GM23338 (cell line): Measurements from ENCODE around the gene TRIM15. TPM values are rescaled to one million over a fixed set of nuclear protein-coding genes. Genes with fewer than 3 reads are reported as not detected.

Experiments used
- ATAC-seq: fragments of 200-7000 bp; cut with Tn5 transposase; 3 replicates; pipeline ENCODE4 v1.9.1; 2020
- DNase-seq: peaks from one replicate; pipeline ENCODE4 v3.0.0-alpha.2; 2015; ENCODE audit warnings: low spot score
- H2AFZ ChIP-seq: fragments of 200-600 bp; sonication (generic); 2 replicates; pipeline ENCODE4 v1.8.0; 2016; ENCODE audit warnings: antibody characterized with exemption, mild to moderate bottlenecking, moderate library complexity
- H3F3A ChIP-seq: fragments of 200-600 bp; sonication (generic); replicated peaks from 2 replicates; pipeline ENCODE4 v1.8.0; 2017; ENCODE audit warnings: antibody characterized with exemption, mixed run types, low read depth
- H3K27ac ChIP-seq: fragments of 200-600 bp; sonication (generic); 2 replicates; pipeline ENCODE4 v1.6.1; 2016; ENCODE audit warnings: low read depth
- H3K27me3 ChIP-seq: fragments of 200-600 bp; sonication (generic); 2 replicates; pipeline ENCODE4 v1.8.0; 2016; ENCODE audit warnings: mild to moderate bottlenecking, mixed run types, moderate library complexity; ENCODE audit not compliant: insufficient read depth
- H3K36me3 ChIP-seq: fragments of 200-600 bp; sonication (generic); 2 replicates; pipeline ENCODE4 v1.8.0; 2016; ENCODE audit warnings: mild to moderate bottlenecking; ENCODE audit not compliant: insufficient read depth
- H3K4me1 ChIP-seq: fragments of 200-600 bp; sonication (generic); 2 replicates; pipeline ENCODE4 v1.8.0; 2016; ENCODE audit warnings: mild to moderate bottlenecking, moderate library complexity; ENCODE audit not compliant: insufficient read depth
- H3K4me2 ChIP-seq: fragments of 200-600 bp; sonication (generic); 2 replicates; pipeline ENCODE4 v1.7.1; 2017; ENCODE audit warnings: mixed run types
- H3K4me3 ChIP-seq: fragments of 200-600 bp; sonication (generic); 2 replicates; pipeline ENCODE4 v1.6.1; 2016; ENCODE audit warnings: mixed run types
- H3K79me2 ChIP-seq: fragments of 200-600 bp; sonication (generic); replicated peaks from 2 replicates; pipeline ENCODE4 v1.8.0; 2017; ENCODE audit warnings: mild to moderate bottlenecking; ENCODE audit not compliant: insufficient read depth
- H3K9me2 ChIP-seq: fragments of 200-600 bp; sonication (generic); 2 replicates; pipeline ENCODE4 v1.8.0; 2017; ENCODE audit not compliant: insufficient read depth
- H4K20me1 ChIP-seq: fragments of 200-600 bp; sonication (generic); replicated peaks from 2 replicates; pipeline ENCODE4 v1.8.0; 2017; ENCODE audit warnings: mild to moderate bottlenecking; ENCODE audit not compliant: insufficient read depth
- H3K27ac Mint-ChIP-seq: 2 replicates; pipeline ENCODE4 v1.8.0; 2020; ENCODE audit warnings: inconsistent platforms, mild to moderate bottlenecking, moderate library complexity, mixed read lengths
- H3K27me3 Mint-ChIP-seq: 3 replicates; pipeline ENCODE4 v1.8.0; 2022; ENCODE audit warnings: low read depth, mild to moderate bottlenecking, moderate library complexity, mixed read lengths, inconsistent platforms; ENCODE audit not compliant: insufficient read depth, poor library complexity
- H3K36me3 Mint-ChIP-seq: 3 replicates; pipeline ENCODE4 v1.8.0; 2021; ENCODE audit warnings: low read depth, mild to moderate bottlenecking, inconsistent platforms, moderate library complexity, mixed read lengths
- H3K4me1 Mint-ChIP-seq: 3 replicates; pipeline ENCODE4 v1.8.0; 2020; ENCODE audit warnings: mild to moderate bottlenecking, inconsistent platforms, mixed read lengths
- H3K4me3 Mint-ChIP-seq: 3 replicates; pipeline ENCODE4 v1.8.0; 2021; ENCODE audit warnings: moderate library complexity, mild to moderate bottlenecking, inconsistent platforms, mixed read lengths
- H3K9me3 Mint-ChIP-seq: 3 replicates; pipeline ENCODE4 v1.8.0; 2020; ENCODE audit warnings: moderate library complexity, mild to moderate bottlenecking, inconsistent platforms, mixed read lengths
- CREB1 ChIP-seq: fragments of 250-450 bp; sonication (Bioruptor Pico); IDR thresholded peaks from 2 replicates; pipeline ENCODE4 v1.5.0; 2020; ENCODE audit warnings: low read depth, mild to moderate bottlenecking, moderate library complexity
- EZH2 ChIP-seq: fragments of 200-600 bp; sonication (generic); IDR thresholded peaks from one replicate; pipeline ENCODE4 v1.8.0; 2017; ENCODE audit warnings: antibody characterized with exemption, mild to moderate bottlenecking, low read depth; ENCODE audit not compliant: unreplicated experiment
- EZH2phosphoT487 ChIP-seq: fragments of 200-600 bp; sonication (generic); IDR thresholded peaks from one replicate; pipeline ENCODE4 v1.8.1; 2018; ENCODE audit warnings: antibody characterized with exemption; ENCODE audit not compliant: unreplicated experiment
- JUNB ChIP-seq: IDR thresholded peaks from one replicate; pipeline ENCODE4 v1.6.1; 2016; ENCODE audit warnings: antibody characterized with exemption; ENCODE audit not compliant: unreplicated experiment
- NANOG ChIP-seq: IDR thresholded peaks from 2 replicates; pipeline ENCODE4 v1.6.1; 2016; ENCODE audit warnings: antibody characterized with exemption, borderline replicate concordance
- POLR2AphosphoS5 ChIP-seq: IDR thresholded peaks from 2 replicates; pipeline ENCODE4 v1.6.1; 2016; ENCODE audit warnings: antibody characterized with exemption, low read depth
- STAT1 ChIP-seq: IDR thresholded peaks from one replicate; pipeline ENCODE4 v1.6.1; 2016; ENCODE audit warnings: antibody characterized with exemption; ENCODE audit not compliant: unreplicated experiment
- ZNF114 ChIP-seq: fragments of 250-450 bp; sonication (Bioruptor Pico); IDR thresholded peaks from 2 replicates; pipeline ENCODE4 v1.5.0; 2020; ENCODE audit warnings: mild to moderate bottlenecking, moderate library complexity
- ZNF331 ChIP-seq: fragments of 250-450 bp; sonication (Bioruptor Pico); IDR thresholded peaks from 2 replicates; pipeline ENCODE4 v1.5.0; 2020; ENCODE audit warnings: low read depth, mild to moderate bottlenecking, moderate library complexity
- polyA plus RNA-seq: library from polyadenylated mRNA; unstranded; fragments of >200 nt; fragmentation: Nextera tagmentation; extraction: Ambion mirVana; gene quantifications from 2 replicates; pipeline ENCODE4 v1.2.1, GENCODE V29; 2016
- total RNA-seq: library from RNA; depleted of rRNA; stranded (reverse); fragments of >200 nt; shearing (Covaris generic); gene quantifications from 2 replicates; pipeline ENCODE4 v1.2.3, GENCODE V29; 2014
- TF ChIP-seq, protein P1 (sequence below), 2 experiments: fragments of 200-600 bp in 1 of 2; sonication (generic) in 1 of 2; conservative IDR thresholded peaks; 2 replicates each; pipeline versions ENCODE4 v1.5.1 to v1.6.1; 2016 to 2017; ENCODE audit warnings: antibody characterized with exemption in 2 of 2, low read depth in 2 of 2, mild to moderate bottlenecking in 2 of 2, moderate library complexity in 1 of 2
- TF ChIP-seq, protein P2 (sequence below): fragments of 250-450 bp; sonication (Bioruptor Pico); IDR thresholded peaks from 2 replicates; pipeline ENCODE4 v1.5.0; 2020; ENCODE audit warnings: mild to moderate bottlenecking, moderate library complexity
- TF ChIP-seq, protein P3 (sequence below): IDR thresholded peaks from 2 replicates; pipeline ENCODE4 v1.6.1; 2016; ENCODE audit warnings: antibody characterized with exemption
- TF ChIP-seq, protein P4 (sequence below): IDR thresholded peaks from one replicate; pipeline ENCODE4 v1.6.1; 2018; ENCODE audit warnings: antibody characterized with exemption; ENCODE audit not compliant: unreplicated experiment

TRIM15 gene
- total and polyA plus RNA-seq, 2 experiments from 2014 or later: 0.21 to 1.0 TPM

GRCh38 chr6:30151580-30151979, 11.8 kb upstream of the TRIM15 start:
- no peak for DNase-seq
- TF ChIP-seq, protein P1, sequence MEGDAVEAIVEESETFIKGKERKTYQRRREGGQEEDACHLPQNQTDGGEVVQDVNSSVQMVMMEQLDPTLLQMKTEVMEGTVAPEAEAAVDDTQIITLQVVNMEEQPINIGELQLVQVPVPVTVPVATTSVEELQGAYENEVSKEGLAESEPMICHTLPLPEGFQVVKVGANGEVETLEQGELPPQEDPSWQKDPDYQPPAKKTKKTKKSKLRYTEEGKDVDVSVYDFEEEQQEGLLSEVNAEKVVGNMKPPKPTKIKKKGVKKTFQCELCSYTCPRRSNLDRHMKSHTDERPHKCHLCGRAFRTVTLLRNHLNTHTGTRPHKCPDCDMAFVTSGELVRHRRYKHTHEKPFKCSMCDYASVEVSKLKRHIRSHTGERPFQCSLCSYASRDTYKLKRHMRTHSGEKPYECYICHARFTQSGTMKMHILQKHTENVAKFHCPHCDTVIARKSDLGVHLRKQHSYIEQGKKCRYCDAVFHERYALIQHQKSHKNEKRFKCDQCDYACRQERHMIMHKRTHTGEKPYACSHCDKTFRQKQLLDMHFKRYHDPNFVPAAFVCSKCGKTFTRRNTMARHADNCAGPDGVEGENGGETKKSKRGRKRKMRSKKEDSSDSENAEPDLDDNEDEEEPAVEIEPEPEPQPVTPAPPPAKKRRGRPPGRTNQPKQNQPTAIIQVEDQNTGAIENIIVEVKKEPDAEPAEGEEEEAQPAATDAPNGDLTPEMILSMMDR (conservative IDR thresholded peaks at IDR 0.05; ENCODE audit: low read depth in 2 of 2): no peak
- TF ChIP-seq NANOG (no peak), EZH2phosphoT487 (no peak), CREB1 (no peak), EZH2 (no peak), STAT1 (no peak), JUNB (no peak), POLR2AphosphoS5 (no peak), ZNF114 (CRISPR knock-in tag) (no peak), ZNF331 (CRISPR knock-in tag) (no peak)
- TF ChIP-seq, protein P2, sequence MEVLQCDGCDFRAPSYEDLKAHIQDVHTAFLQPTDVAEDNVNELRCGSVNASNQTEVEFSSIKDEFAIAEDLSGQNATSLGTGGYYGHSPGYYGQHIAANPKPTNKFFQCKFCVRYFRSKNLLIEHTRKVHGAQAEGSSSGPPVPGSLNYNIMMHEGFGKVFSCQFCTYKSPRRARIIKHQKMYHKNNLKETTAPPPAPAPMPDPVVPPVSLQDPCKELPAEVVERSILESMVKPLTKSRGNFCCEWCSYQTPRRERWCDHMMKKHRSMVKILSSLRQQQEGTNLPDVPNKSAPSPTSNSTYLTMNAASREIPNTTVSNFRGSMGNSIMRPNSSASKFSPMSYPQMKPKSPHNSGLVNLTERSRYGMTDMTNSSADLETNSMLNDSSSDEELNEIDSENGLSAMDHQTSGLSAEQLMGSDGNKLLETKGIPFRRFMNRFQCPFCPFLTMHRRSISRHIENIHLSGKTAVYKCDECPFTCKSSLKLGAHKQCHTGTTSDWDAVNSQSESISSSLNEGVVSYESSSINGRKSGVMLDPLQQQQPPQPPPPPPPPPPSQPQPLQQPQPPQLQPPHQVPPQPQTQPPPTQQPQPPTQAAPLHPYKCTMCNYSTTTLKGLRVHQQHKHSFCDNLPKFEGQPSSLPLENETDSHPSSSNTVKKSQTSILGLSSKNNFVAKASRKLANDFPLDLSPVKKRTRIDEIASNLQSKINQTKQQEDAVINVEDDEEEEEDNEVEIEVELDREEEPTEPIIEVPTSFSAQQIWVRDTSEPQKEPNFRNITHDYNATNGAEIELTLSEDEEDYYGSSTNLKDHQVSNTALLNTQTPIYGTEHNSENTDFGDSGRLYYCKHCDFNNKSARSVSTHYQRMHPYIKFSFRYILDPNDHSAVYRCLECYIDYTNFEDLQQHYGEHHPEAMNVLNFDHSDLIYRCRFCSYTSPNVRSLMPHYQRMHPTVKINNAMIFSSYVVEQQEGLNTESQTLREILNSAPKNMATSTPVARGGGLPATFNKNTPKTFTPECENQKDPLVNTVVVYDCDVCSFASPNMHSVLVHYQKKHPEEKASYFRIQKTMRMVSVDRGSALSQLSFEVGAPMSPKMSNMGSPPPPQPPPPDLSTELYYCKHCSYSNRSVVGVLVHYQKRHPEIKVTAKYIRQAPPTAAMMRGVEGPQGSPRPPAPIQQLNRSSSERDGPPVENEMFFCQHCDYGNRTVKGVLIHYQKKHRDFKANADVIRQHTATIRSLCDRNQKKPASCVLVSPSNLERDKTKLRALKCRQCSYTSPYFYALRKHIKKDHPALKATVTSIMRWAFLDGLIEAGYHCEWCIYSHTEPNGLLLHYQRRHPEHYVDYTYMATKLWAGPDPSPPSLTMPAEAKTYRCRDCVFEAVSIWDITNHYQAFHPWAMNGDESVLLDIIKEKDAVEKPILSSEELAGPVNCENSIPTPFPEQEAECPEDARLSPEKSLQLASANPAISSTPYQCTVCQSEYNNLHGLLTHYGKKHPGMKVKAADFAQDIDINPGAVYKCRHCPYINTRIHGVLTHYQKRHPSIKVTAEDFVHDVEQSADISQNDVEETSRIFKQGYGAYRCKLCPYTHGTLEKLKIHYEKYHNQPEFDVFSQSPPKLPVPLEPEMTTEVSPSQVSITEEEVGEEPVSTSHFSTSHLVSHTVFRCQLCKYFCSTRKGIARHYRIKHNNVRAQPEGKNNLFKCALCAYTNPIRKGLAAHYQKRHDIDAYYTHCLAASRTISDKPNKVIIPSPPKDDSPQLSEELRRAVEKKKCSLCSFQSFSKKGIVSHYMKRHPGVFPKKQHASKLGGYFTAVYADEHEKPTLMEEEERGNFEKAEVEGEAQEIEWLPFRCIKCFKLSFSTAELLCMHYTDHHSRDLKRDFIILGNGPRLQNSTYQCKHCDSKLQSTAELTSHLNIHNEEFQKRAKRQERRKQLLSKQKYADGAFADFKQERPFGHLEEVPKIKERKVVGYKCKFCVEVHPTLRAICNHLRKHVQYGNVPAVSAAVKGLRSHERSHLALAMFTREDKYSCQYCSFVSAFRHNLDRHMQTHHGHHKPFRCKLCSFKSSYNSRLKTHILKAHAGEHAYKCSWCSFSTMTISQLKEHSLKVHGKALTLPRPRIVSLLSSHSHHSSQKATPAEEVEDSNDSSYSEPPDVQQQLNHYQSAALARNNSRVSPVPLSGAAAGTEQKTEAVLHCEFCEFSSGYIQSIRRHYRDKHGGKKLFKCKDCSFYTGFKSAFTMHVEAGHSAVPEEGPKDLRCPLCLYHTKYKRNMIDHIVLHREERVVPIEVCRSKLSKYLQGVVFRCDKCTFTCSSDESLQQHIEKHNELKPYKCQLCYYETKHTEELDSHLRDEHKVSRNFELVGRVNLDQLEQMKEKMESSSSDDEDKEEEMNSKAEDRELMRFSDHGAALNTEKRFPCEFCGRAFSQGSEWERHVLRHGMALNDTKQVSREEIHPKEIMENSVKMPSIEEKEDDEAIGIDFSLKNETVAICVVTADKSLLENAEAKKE (CRISPR knock-in tag): no peak
- TF ChIP-seq, protein P3, sequence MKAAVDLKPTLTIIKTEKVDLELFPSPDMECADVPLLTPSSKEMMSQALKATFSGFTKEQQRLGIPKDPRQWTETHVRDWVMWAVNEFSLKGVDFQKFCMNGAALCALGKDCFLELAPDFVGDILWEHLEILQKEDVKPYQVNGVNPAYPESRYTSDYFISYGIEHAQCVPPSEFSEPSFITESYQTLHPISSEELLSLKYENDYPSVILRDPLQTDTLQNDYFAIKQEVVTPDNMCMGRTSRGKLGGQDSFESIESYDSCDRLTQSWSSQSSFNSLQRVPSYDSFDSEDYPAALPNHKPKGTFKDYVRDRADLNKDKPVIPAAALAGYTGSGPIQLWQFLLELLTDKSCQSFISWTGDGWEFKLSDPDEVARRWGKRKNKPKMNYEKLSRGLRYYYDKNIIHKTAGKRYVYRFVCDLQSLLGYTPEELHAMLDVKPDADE: no peak
- TF ChIP-seq, protein P4, sequence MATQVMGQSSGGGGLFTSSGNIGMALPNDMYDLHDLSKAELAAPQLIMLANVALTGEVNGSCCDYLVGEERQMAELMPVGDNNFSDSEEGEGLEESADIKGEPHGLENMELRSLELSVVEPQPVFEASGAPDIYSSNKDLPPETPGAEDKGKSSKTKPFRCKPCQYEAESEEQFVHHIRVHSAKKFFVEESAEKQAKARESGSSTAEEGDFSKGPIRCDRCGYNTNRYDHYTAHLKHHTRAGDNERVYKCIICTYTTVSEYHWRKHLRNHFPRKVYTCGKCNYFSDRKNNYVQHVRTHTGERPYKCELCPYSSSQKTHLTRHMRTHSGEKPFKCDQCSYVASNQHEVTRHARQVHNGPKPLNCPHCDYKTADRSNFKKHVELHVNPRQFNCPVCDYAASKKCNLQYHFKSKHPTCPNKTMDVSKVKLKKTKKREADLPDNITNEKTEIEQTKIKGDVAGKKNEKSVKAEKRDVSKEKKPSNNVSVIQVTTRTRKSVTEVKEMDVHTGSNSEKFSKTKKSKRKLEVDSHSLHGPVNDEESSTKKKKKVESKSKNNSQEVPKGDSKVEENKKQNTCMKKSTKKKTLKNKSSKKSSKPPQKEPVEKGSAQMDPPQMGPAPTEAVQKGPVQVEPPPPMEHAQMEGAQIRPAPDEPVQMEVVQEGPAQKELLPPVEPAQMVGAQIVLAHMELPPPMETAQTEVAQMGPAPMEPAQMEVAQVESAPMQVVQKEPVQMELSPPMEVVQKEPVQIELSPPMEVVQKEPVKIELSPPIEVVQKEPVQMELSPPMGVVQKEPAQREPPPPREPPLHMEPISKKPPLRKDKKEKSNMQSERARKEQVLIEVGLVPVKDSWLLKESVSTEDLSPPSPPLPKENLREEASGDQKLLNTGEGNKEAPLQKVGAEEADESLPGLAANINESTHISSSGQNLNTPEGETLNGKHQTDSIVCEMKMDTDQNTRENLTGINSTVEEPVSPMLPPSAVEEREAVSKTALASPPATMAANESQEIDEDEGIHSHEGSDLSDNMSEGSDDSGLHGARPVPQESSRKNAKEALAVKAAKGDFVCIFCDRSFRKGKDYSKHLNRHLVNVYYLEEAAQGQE: no peak
- no peaks in the 10 kb centered on the region for H4K20me1 ChIP-seq
- H3K9me2 ChIP-seq: no peaks in the 10 kb centered on the region
- no peaks in the 10 kb centered on the region for H3K4me1 ChIP-seq
- Mint-ChIP-seq H3K27ac (no peak overlapping the region), H3K4me3 (no peak overlapping the region), H3K4me1 (no peaks in the 10 kb centered on the region), H3K27me3 (peaks cover 4% of the 10 kb centered on the region), H3K9me3 (no peaks in the 10 kb centered on the region), H3K36me3 (no peaks in the 10 kb centered on the region)
- H3K36me3 ChIP-seq: no peaks in the 10 kb centered on the region
- H2AFZ ChIP-seq: no peak overlapping the region
- ATAC-seq: no peak
- H3K27ac ChIP-seq: no peak overlapping the region
- H3K4me2 ChIP-seq: no peak overlapping the region
- 0 out of 2 replicates have a peak, but pooled peaks cover 11% of the 10 kb centered on the region for H3K27me3 ChIP-seq
- H3F3A ChIP-seq: no peaks in the 10 kb centered on the region
- no peaks in the 10 kb centered on the region for H3K79me2 ChIP-seq
- H3K4me3 ChIP-seq: no peak overlapping the region
